Brain microvascular endothelial cell (primary cell): Measurements from ENCODE around the gene KIF7.

Experiments
- DNase-seq: peaks from one replicate; pipeline ENCODE4 v3.0.0-alpha.2; 2020
- H3K27ac ChIP-seq: fragments of 250-450 bp; sonication (Bioruptor Pico); 2 replicates; pipeline ENCODE4 v1.5.1; 2020; ENCODE audit warnings: mild to moderate bottlenecking, moderate library complexity
- H3K27me3 ChIP-seq: fragments of 250-450 bp; sonication (Bioruptor Pico); replicated peaks from 2 replicates; pipeline ENCODE4 v1.5.1; 2020; ENCODE audit warnings: mild to moderate bottlenecking
- H3K36me3 ChIP-seq: fragments of 250-450 bp; sonication (Bioruptor Pico); replicated peaks from 2 replicates; pipeline ENCODE4 v1.5.1; 2020; ENCODE audit warnings: mild to moderate bottlenecking
- H3K4me3 ChIP-seq: 2 replicates; pipeline ENCODE4 v1.5.1; 2011; ENCODE audit warnings: low read depth, mild to moderate bottlenecking, control low read depth, low read length, moderate library complexity
- in situ Hi-C: cut with HindIII; loops from 2 replicates; pipeline ENCODE4 v1.10.0; 2017; ENCODE audit warnings: low sequenced_read_pairs, low pct_ligation_motif_present
- TF ChIP-seq, protein P1 (sequence below): IDR thresholded peaks from 2 replicates; pipeline ENCODE4 v1.5.1; 2011; ENCODE audit warnings: low read depth, mild to moderate bottlenecking, moderate library complexity, low read length, control low read depth, inconsistent platforms; ENCODE audit errors: missing control alignments

Gene KIF7, protein sequence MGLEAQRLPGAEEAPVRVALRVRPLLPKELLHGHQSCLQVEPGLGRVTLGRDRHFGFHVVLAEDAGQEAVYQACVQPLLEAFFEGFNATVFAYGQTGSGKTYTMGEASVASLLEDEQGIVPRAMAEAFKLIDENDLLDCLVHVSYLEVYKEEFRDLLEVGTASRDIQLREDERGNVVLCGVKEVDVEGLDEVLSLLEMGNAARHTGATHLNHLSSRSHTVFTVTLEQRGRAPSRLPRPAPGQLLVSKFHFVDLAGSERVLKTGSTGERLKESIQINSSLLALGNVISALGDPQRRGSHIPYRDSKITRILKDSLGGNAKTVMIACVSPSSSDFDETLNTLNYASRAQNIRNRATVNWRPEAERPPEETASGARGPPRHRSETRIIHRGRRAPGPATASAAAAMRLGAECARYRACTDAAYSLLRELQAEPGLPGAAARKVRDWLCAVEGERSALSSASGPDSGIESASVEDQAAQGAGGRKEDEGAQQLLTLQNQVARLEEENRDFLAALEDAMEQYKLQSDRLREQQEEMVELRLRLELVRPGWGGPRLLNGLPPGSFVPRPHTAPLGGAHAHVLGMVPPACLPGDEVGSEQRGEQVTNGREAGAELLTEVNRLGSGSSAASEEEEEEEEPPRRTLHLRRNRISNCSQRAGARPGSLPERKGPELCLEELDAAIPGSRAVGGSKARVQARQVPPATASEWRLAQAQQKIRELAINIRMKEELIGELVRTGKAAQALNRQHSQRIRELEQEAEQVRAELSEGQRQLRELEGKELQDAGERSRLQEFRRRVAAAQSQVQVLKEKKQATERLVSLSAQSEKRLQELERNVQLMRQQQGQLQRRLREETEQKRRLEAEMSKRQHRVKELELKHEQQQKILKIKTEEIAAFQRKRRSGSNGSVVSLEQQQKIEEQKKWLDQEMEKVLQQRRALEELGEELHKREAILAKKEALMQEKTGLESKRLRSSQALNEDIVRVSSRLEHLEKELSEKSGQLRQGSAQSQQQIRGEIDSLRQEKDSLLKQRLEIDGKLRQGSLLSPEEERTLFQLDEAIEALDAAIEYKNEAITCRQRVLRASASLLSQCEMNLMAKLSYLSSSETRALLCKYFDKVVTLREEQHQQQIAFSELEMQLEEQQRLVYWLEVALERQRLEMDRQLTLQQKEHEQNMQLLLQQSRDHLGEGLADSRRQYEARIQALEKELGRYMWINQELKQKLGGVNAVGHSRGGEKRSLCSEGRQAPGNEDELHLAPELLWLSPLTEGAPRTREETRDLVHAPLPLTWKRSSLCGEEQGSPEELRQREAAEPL (N-terminal part only)

GRCh38 chr15:89654847-89655805 is at the start of gene KIF7:
Gene KIF7, minus strand, starts transcription at chr15:89655467. Its CDS starts 2,537 bp downstream, at chr15:89652930.
- Histone ChIP-seq H3K27me3 (no peaks in the 10 kb centered on the region), H3K4me3 (peak within 1 kb of the TSS; percentile 73), H3K36me3 (peaks cover 3% of the 10 kb centered on the region), H3K27ac (no peak within 1 kb of the TSS)
- in situ Hi-C loops = no loop called here
- DNase-seq = peak; percentile 16
- TF ChIP-seq, protein P1, sequence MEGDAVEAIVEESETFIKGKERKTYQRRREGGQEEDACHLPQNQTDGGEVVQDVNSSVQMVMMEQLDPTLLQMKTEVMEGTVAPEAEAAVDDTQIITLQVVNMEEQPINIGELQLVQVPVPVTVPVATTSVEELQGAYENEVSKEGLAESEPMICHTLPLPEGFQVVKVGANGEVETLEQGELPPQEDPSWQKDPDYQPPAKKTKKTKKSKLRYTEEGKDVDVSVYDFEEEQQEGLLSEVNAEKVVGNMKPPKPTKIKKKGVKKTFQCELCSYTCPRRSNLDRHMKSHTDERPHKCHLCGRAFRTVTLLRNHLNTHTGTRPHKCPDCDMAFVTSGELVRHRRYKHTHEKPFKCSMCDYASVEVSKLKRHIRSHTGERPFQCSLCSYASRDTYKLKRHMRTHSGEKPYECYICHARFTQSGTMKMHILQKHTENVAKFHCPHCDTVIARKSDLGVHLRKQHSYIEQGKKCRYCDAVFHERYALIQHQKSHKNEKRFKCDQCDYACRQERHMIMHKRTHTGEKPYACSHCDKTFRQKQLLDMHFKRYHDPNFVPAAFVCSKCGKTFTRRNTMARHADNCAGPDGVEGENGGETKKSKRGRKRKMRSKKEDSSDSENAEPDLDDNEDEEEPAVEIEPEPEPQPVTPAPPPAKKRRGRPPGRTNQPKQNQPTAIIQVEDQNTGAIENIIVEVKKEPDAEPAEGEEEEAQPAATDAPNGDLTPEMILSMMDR = no peak

DNA sequence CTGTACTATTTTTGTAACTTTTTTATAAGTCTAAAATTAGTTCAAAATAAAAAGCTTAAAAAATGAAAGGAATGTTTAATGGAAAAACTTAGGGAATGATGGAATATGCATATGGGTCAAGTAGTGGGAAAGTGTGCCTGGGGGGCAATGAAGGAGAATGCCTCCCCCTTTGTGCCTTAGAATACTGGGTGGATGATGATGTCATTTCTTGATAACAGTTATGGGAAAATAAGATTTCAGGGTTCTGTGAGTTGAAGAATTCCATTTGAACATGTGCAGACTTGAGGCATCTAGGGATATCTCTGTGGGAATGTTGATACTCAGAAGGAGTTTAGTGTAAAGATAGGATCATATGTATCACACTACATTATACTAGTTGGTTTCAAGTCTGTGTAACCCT is 49.1 kb upstream of the KIF7 start:
- no peak overlapping the region for H3K4me3 ChIP-seq
- TF ChIP-seq, protein P1 = no peak
- H3K27ac ChIP-seq = no peak overlapping the region
- no peak for DNase-seq
- no peaks in the 10 kb centered on the region for H3K36me3 ChIP-seq
- in situ Hi-C loops = no loop called here
- H3K27me3 ChIP-seq = peaks cover 3% of the 10 kb centered on the region

- TF ChIP-seq, protein P1 = no peak
- Histone ChIP-seq H3K27ac (no peak overlapping the region), H3K27me3 (no peaks in the 10 kb centered on the region), H3K36me3 (no peaks in the 10 kb centered on the region), H3K4me3 (no peak overlapping the region)
- in situ Hi-C loops = no loop called here
- DNase-seq = no peak
Observed at GRCh38 chr15:89695198-89695597, 39.9 kb upstream of the KIF7 start.

DNA sequence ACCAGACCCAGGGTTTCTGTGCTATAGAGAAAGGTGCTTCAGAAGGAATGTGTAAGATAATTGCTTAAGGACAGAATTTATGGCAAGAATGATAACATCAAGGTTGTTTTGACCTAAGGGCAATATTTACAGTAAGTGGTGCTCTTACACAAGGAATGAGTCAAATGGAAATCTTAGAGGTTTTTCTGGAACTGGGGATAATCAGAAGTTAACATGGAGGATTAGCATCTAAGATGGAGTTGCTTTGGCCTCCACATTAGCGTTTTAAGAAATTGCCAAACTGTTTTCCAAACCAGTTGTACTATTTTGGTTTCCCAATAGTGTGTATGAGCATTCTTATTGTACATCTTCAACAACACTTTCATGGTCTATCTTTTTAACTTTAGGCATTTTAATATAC is 38.4 kb upstream of the KIF7 start:
- Histone ChIP-seq H3K4me3 (no peak overlapping the region), H3K27me3 (no peaks in the 10 kb centered on the region), H3K27ac (no peak overlapping the region), H3K36me3 (no peaks in the 10 kb centered on the region)
- in situ Hi-C loops = no loop called here
- TF ChIP-seq, protein P1 = no peak
- DNase-seq = no peak

GRCh38 chr15:89693091-89693490 is 37.8 kb upstream of the KIF7 start:
- Histone ChIP-seq H3K4me3 (no peak overlapping the region), H3K36me3 (no peaks in the 10 kb centered on the region), H3K27ac (no peak overlapping the region), H3K27me3 (no peaks in the 10 kb centered on the region)
- no peak for DNase-seq
- in situ Hi-C loops = no loop called here
- TF ChIP-seq, protein P1 = no peak
